ENCODE data around the gene NCAM2.

DNA sequence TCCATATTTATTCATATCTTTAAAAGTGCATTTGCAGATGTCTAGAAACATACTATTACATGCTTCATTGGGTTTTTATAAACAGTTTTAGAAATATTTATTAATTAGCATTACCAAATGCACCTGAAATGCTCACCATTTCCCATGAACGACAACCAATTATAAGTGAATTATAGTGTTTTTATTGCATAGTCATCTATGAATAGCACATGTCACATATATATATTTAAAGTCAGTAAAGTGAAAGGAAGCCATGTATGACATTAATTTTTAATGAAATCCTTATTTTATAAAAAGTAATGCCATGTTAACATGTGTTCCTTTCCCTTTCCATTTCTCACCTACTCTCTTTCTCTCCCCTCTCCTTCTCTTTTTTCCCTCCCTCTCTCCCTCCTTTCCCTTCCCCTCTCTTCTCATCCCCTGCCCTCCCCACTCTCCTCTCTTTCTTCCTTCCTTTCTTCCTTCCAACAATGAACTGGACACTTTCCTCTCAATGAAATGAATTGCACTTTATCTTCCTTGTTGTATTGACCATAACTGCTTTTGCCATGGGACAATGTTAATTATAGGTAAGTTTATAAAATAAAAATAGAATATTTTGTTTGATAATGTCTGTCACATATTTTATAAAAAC, 179.3 kb downstream of the NCAM2 start:
- TF ChIP-seq POLR2AphosphoS5 (IDR thresholded peaks at IDR 0.05), result no peak
- no peak for TF ChIP-seq CTCF (IDR thresholded peaks at IDR 0.05)
- no peak for TF ChIP-seq POLR2A (IDR thresholded peaks at IDR 0.05)
